Tibial nerve (tissue), 4 donors: ENCODE measurements around the gene GPER1. TPM values are rescaled to one million over a fixed set of nuclear protein-coding genes. Genes with fewer than 3 reads are reported as not detected.

Experiments
- DNase-seq, 2 donors: peaks; one replicate each; pipeline ENCODE4 v3.0.0-alpha.2; 2019; ENCODE audit warnings: low spot score in 2 of 2
- H3K27ac ChIP-seq, 4 donors: fragments of 200-600 bp; sonication (generic) in 3 of 4; one replicate each; pipeline ENCODE4 v1.5.1; 2017 to 2019; ENCODE audit warnings: mild to moderate bottlenecking in 1 of 4
- H3K27me3 ChIP-seq, 2 donors: fragments of 200-600 bp; sonication (generic) in 1 of 2; one replicate each; pipeline versions ENCODE4 v1.5.1 to v1.6.0; 2017 to 2019
- H3K36me3 ChIP-seq, 3 donors: fragments of 200-600 bp; sonication (generic); one replicate each; pipeline ENCODE4 v1.5.1; 2018 to 2019
- H3K4me1 ChIP-seq, 4 donors: fragments of 200-600 bp; sonication (generic) in 3 of 4; one replicate each; pipeline ENCODE4 v1.5.1; 2017 to 2019
- H3K4me3 ChIP-seq, 4 donors: fragments of 200-600 bp; sonication (generic) in 3 of 4; one replicate each; pipeline ENCODE4 v1.5.1; 2017 to 2019; ENCODE audit warnings: mild to moderate bottlenecking in 1 of 4, moderate library complexity in 1 of 4
- H3K9me3 ChIP-seq, 4 donors: fragments of 200-600 bp; sonication (generic) in 3 of 4; one replicate each; pipeline ENCODE4 v1.5.1; 2017 to 2019
- CTCF ChIP-seq, 5 experiments: fragments of 200-600 bp in 3 of 5; fragments of 450-650 bp in 2 of 5; sonication (generic) in 3 of 5; IDR thresholded peaks; one replicate each; pipeline ENCODE4 v1.5.1; 2016 to 2019; ENCODE audit warnings: antibody characterized with exemption in 5 of 5, mild to moderate bottlenecking in 3 of 5, moderate library complexity in 2 of 5
- EP300 ChIP-seq, 2 donors: sonication (generic); formaldehyde crosslinking; IDR thresholded peaks; one replicate each; pipeline ENCODE4 v1.6.1; 2017; ENCODE audit warnings: antibody characterized with exemption in 2 of 2, mild to moderate bottlenecking in 1 of 2
- POLR2A ChIP-seq, 2 donors: fragments of 450-650 bp; IDR thresholded peaks; one replicate each; pipeline ENCODE4 v1.6.1; 2017; ENCODE audit warnings: antibody characterized with exemption in 2 of 2, mild to moderate bottlenecking in 2 of 2, moderate library complexity in 2 of 2
- WGBS, 2 donors: methylation state at CpG; one replicate each; pipeline ENCODE4 v1.1.5; 2018; 5-methylcytosine and 5-hydroxymethylcytosine counted together
- total RNA-seq, 4 donors: library from RNA; depleted of rRNA; stranded (reverse); fragments of >200 nt; gene quantifications; one replicate each; pipeline ENCODE4 v1.1.0, GENCODE V29; 2016

GPER1 gene
- total RNA-seq, 4 donors from 2014 or later, result 6.1 to 12.4 (median 8.7) TPM

- TF ChIP-seq POLR2A (IDR thresholded peaks at IDR 0.05), result no peak
- no peak for TF ChIP-seq CTCF (IDR thresholded peaks at IDR 0.05)
- no peak for TF ChIP-seq EP300 (IDR thresholded peaks at IDR 0.05)
- no peak overlapping the region for H3K4me3 ChIP-seq
- no peaks in the 10 kb centered on the region for H3K9me3 ChIP-seq
- H3K27ac ChIP-seq, result peak overlapping the region in 1 of 4 donors; percentile 87
- H3K27me3 ChIP-seq, result no peaks in the 10 kb centered on the region
- H3K36me3 ChIP-seq, result no peaks in the 10 kb centered on the region
- 59 to 67% methylated on average over 10 of the region's 10 CpGs for WGBS, 2 donors
- peaks cover 0 to 68% (median 12%) of the 10 kb centered on the region in 4 donors for H3K4me1 ChIP-seq
- no peak for DNase-seq
These were observed 2.6 kb upstream of the GPER1 start for GRCh38 chr7:1085266-1085665.

GRCh38 chr7:1085910-1086421, 1.9 kb upstream of the GPER1 start:
- peak overlapping the region in 1 of 4 donors; percentile 87 for H3K27ac ChIP-seq
- WGBS, 2 donors, result 80 to 91% methylated on average over 11 of the region's 11 CpGs
- DNase-seq, result no peak

GRCh38 chr7:1086588-1087464, 1.1 kb upstream of the GPER1 start:
- Histone ChIP-seq H3K9me3 (no peaks in the 10 kb centered on the region), H3K27ac (peak overlapping the region in 3 of 4 donors; percentile 70 to 87 (median 76)), H3K27me3 (no peaks in the 10 kb centered on the region), H3K4me1 (peaks cover 0 to 68% (median 12%) of the 10 kb centered on the region in 4 donors), H3K36me3 (peaks cover 0 to 10% (median 0%) of the 10 kb centered on the region in 3 donors), H3K4me3 (peak overlapping the region; percentile 26 to 54 (median 44))
- WGBS, 2 donors, result 8 to 12% methylated on average over 25 to 34 of the region's 45 CpGs
- TF ChIP-seq EP300 (IDR thresholded peaks at IDR 0.05) (peak in 1 of 2 donors; percentile 7), POLR2A (IDR thresholded peaks at IDR 0.05) (no peak), CTCF (IDR thresholded peaks at IDR 0.05) (peak; percentile 90 to 94 (median 93))
- DNase-seq, result peak; percentile 52 to 77

More at GRCh38 chr7:1085910-1086421, 1.9 kb upstream of the GPER1 start:
- Histone ChIP-seq H3K4me1 (peaks cover 0 to 68% (median 12%) of the 10 kb centered on the region in 4 donors), H3K36me3 (peaks cover 0 to 1% (median 0%) of the 10 kb centered on the region in 3 donors), H3K9me3 (no peaks in the 10 kb centered on the region), H3K27me3 (no peaks in the 10 kb centered on the region), H3K4me3 (no peak overlapping the region)
- TF ChIP-seq EP300 (IDR thresholded peaks at IDR 0.05) (no peak), POLR2A (IDR thresholded peaks at IDR 0.05) (no peak), CTCF (IDR thresholded peaks at IDR 0.05) (no peak)

- Histone ChIP-seq H3K27me3 (no peaks in the 10 kb centered on the region), H3K27ac (peak overlapping the region; percentile 24 to 87 (median 64)), H3K36me3 (peaks cover 0 to 16% (median 0%) of the 10 kb centered on the region in 3 donors), H3K4me3 (peak overlapping the region; percentile 26 to 54 (median 44)), H3K4me1 (peaks cover 0 to 68% (median 12%) of the 10 kb centered on the region in 4 donors), H3K9me3 (no peaks in the 10 kb centered on the region)
- no peak for TF ChIP-seq EP300 (IDR thresholded peaks at IDR 0.05)
- no peak for TF ChIP-seq POLR2A (IDR thresholded peaks at IDR 0.05)
- TF ChIP-seq CTCF (IDR thresholded peaks at IDR 0.05), result no peak
- DNase-seq, result no peak
- 6 to 17% methylated on average over 6 of the region's 6 CpGs for WGBS, 2 donors
These were observed 473 bp upstream of the GPER1 start for GRCh38 chr7:1087465-1087814.

GRCh38 chr7:1090236-1090635, 2.3 kb downstream of the GPER1 start:
- no peaks in the 10 kb centered on the region for H3K9me3 ChIP-seq
- H3K4me3 ChIP-seq, result no peak overlapping the region
- no peaks in the 10 kb centered on the region for H3K27me3 ChIP-seq
- no peak for DNase-seq
- H3K36me3 ChIP-seq, result peaks cover 0 to 38% (median 0%) of the 10 kb centered on the region in 3 donors
- TF ChIP-seq CTCF (IDR thresholded peaks at IDR 0.05) (no peak), EP300 (IDR thresholded peaks at IDR 0.05) (no peak)
- H3K27ac ChIP-seq, result peak overlapping the region in 1 of 4 donors; percentile 36
- WGBS, 2 donors, result 82 to 85% methylated on average over 15 to 18 of the region's 21 CpGs
- peaks cover 0 to 45% (median 12%) of the 10 kb centered on the region in 4 donors for H3K4me1 ChIP-seq
